SIG-M5 treated with dmso at 0.1 percent for 504 hours (cell line): ENCODE data around the gene TLL2.
A peak's percentile ranks its signal among the peaks of the same experiment; 100 is the strongest.

Experiments used
- DNase-seq: peaks from one replicate; lab custom pipeline; 2025; ENCODE audit not compliant: unreplicated experiment; lab: John Stamatoyannopoulos, UW

TLL2 gene

GRCh38 chr10:96509017-96509641 is 4.6 kb downstream of the TLL2 start:
- DNase-seq: no peak

- DNase-seq: no peak
These were observed 6.7 kb downstream of the TLL2 start for GRCh38 chr10:96507044-96507443.

GRCh38 chr10:96505150-96506136 is 8.3 kb downstream of the TLL2 start:
- DNase-seq: no peak

GRCh38 chr10:96502561-96503282 is 11.0 kb downstream of the TLL2 start:
- DNase-seq: no peak

GRCh38 chr10:96501985-96502384 is 11.7 kb downstream of the TLL2 start:
- DNase-seq: no peak

- no peak for DNase-seq
These were observed 13.2 kb downstream of the TLL2 start for GRCh38 chr10:96500519-96500918.

- no peak for DNase-seq
These were observed 13.7 kb downstream of the TLL2 start for GRCh38 chr10:96500050-96500449.

GRCh38 chr10:96497391-96497790 is 16.3 kb downstream of the TLL2 start:
- no peak for DNase-seq

GRCh38 chr10:96496281-96496925 is 17.3 kb downstream of the TLL2 start:
- no peak for DNase-seq

- no peak for DNase-seq
These were observed 18.2 kb downstream of the TLL2 start for GRCh38 chr10:96495544-96495943.

- DNase-seq: no peak
These were observed 19.0 kb downstream of the TLL2 start for GRCh38 chr10:96494694-96495093.

GRCh38 chr10:96493871-96494525 is 19.7 kb downstream of the TLL2 start:
- no peak for DNase-seq

GRCh38 chr10:96493254-96493653 is 20.5 kb downstream of the TLL2 start:
- DNase-seq: no peak

- no peak for DNase-seq
These were observed 22.4 kb downstream of the TLL2 start for GRCh38 chr10:96491303-96491702.

GRCh38 chr10:96488161-96488935 is 25.4 kb downstream of the TLL2 start:
- DNase-seq: no peak

GRCh38 chr10:96482815-96483588 is 30.7 kb downstream of the TLL2 start:
- DNase-seq: no peak

- DNase-seq: no peak
These were observed 35.4 kb downstream of the TLL2 start for GRCh38 chr10:96478355-96478754.

- DNase-seq: no peak
These were observed 39.9 kb downstream of the TLL2 start for GRCh38 chr10:96473866-96474265.

- DNase-seq: peak; percentile 45
These were observed 43.5 kb downstream of the TLL2 start for GRCh38 chr10:96470116-96470743.
